SK-N-SH treated with all-trans-retinoic acid at 6 μM for 48 hours (cell line): ENCODE measurements around the gene ARMH3.

Experiments
- ATAC-seq: fragments of 200-7000 bp; cut with Tn5 transposase; 3 replicates; pipeline ENCODE4 v1.9.1; 2020; ENCODE audit warnings: mild to moderate bottlenecking, moderate library complexity
- ARNTL ChIP-seq: fragments of 450-650 bp; formaldehyde crosslinking; IDR thresholded peaks from 2 replicates; pipeline ENCODE4 v1.5.0; 2020; ENCODE audit warnings: low read depth, mild to moderate bottlenecking, moderate library complexity, borderline replicate concordance
- BACH2 ChIP-seq: fragments of 250-450 bp; sonication (Bioruptor Pico); IDR thresholded peaks from 2 replicates; pipeline ENCODE4 v1.9.0; 2021; ENCODE audit warnings: mild to moderate bottlenecking, borderline replicate concordance
- CREB5 ChIP-seq: fragments of 250-450 bp; sonication (Bioruptor Pico); IDR thresholded peaks from 2 replicates; pipeline ENCODE4 v1.5.1; 2020; ENCODE audit warnings: low read depth, mild to moderate bottlenecking, moderate library complexity
- CSDC2 ChIP-seq: fragments of 250-450 bp; sonication (Bioruptor Pico); IDR thresholded peaks from 2 replicates; pipeline ENCODE4 v1.5.0; 2020; ENCODE audit warnings: mild to moderate bottlenecking, moderate library complexity
- CSRNP3 ChIP-seq: fragments of 250-450 bp; sonication (Bioruptor Pico); IDR thresholded peaks from 2 replicates; pipeline ENCODE4 v1.5.1; 2021; ENCODE audit warnings: mild to moderate bottlenecking, moderate library complexity
- GLIS3 ChIP-seq: fragments of 250-450 bp; sonication (Bioruptor Pico); IDR thresholded peaks from 2 replicates; pipeline ENCODE4 v1.5.0; 2020; ENCODE audit warnings: mild to moderate bottlenecking, moderate library complexity
- ISL1 ChIP-seq: fragments of 250-450 bp; sonication (Bioruptor Pico); IDR thresholded peaks from 2 replicates; pipeline ENCODE4 v2.1.2; 2022; ENCODE audit warnings: mild to moderate bottlenecking, moderate library complexity
- OSR1 ChIP-seq: fragments of 250-450 bp; sonication (Bioruptor Pico); IDR thresholded peaks from 2 replicates; pipeline ENCODE4 v1.8.0; 2022; ENCODE audit warnings: moderate library complexity, mild to moderate bottlenecking, inconsistent platforms
- POU6F1 ChIP-seq: fragments of 250-450 bp; sonication (Bioruptor Pico); IDR thresholded peaks from 2 replicates; pipeline ENCODE4 v1.8.0; 2021; ENCODE audit warnings: low read depth, mild to moderate bottlenecking, moderate library complexity, borderline replicate concordance
- PPARA ChIP-seq: fragments of 250-450 bp; sonication (Bioruptor Pico); IDR thresholded peaks from 2 replicates; pipeline ENCODE4 v1.5.0; 2020; ENCODE audit warnings: mild to moderate bottlenecking, borderline replicate concordance
- RARB ChIP-seq: fragments of 250-450 bp; sonication (Bioruptor Pico); IDR thresholded peaks from 2 replicates; pipeline ENCODE4 v1.8.0; 2021; ENCODE audit warnings: mild to moderate bottlenecking, moderate library complexity
- SNAI2 ChIP-seq: fragments of 250-450 bp; sonication (Bioruptor Pico); IDR thresholded peaks from 2 replicates; pipeline ENCODE4 v1.5.0; 2020; ENCODE audit warnings: mild to moderate bottlenecking, moderate library complexity
- TCF4 ChIP-seq: fragments of 250-450 bp; sonication (Bioruptor Pico); IDR thresholded peaks from 2 replicates; pipeline ENCODE4 v1.8.0; 2021; ENCODE audit warnings: mild to moderate bottlenecking, moderate library complexity, borderline replicate concordance
- TOX ChIP-seq: fragments of 250-450 bp; sonication (Bioruptor Pico); IDR thresholded peaks from 2 replicates; pipeline ENCODE4 v1.8.0; 2021; ENCODE audit warnings: mild to moderate bottlenecking, moderate library complexity, borderline replicate concordance
- ZC3H10 ChIP-seq: fragments of 250-450 bp; sonication (Bioruptor Pico); IDR thresholded peaks from 2 replicates; pipeline ENCODE4 v1.5.1; 2021; ENCODE audit warnings: mild to moderate bottlenecking, moderate library complexity
- ZFP3 ChIP-seq: fragments of 250-450 bp; sonication (Bioruptor Pico); IDR thresholded peaks from 2 replicates; pipeline ENCODE4 v1.5.0; 2020; ENCODE audit warnings: mild to moderate bottlenecking, moderate library complexity
- ZFP30 ChIP-seq: fragments of 450-650 bp; formaldehyde crosslinking; IDR thresholded peaks from 2 replicates; pipeline ENCODE4 v1.5.0; 2022; ENCODE audit warnings: mild to moderate bottlenecking, moderate library complexity
- ZNF565 ChIP-seq: fragments of 450-650 bp; formaldehyde crosslinking; conservative IDR thresholded peaks from 2 replicates; pipeline ENCODE4 v1.5.0; 2020; ENCODE audit warnings: low read depth, mild to moderate bottlenecking, moderate library complexity
- ZNF70 ChIP-seq: fragments of 450-650 bp; formaldehyde crosslinking; IDR thresholded peaks from 2 replicates; pipeline ENCODE4 v1.5.0; 2020; ENCODE audit warnings: mild to moderate bottlenecking, moderate library complexity
- ZNF8 ChIP-seq: fragments of 450-650 bp; formaldehyde crosslinking; IDR thresholded peaks from 2 replicates; pipeline ENCODE4 v1.5.0; 2020; ENCODE audit warnings: mild to moderate bottlenecking, moderate library complexity
- TF ChIP-seq, protein P1 (sequence below): fragments of 250-450 bp; sonication (Bioruptor Pico); IDR thresholded peaks from 2 replicates; pipeline ENCODE4 v1.8.0; 2020; ENCODE audit warnings: mild to moderate bottlenecking, moderate library complexity, borderline replicate concordance
- TF ChIP-seq, protein P2 (sequence below): fragments of 250-450 bp; sonication (Bioruptor Pico); IDR thresholded peaks from 2 replicates; pipeline ENCODE4 v1.5.0; 2020; ENCODE audit warnings: mild to moderate bottlenecking, moderate library complexity

Gene ARMH3

GRCh38 chr10:101827919-101828600 lies 227.9 kb downstream of the ARMH3 start (continued):
- TF ChIP-seq, protein P1, sequence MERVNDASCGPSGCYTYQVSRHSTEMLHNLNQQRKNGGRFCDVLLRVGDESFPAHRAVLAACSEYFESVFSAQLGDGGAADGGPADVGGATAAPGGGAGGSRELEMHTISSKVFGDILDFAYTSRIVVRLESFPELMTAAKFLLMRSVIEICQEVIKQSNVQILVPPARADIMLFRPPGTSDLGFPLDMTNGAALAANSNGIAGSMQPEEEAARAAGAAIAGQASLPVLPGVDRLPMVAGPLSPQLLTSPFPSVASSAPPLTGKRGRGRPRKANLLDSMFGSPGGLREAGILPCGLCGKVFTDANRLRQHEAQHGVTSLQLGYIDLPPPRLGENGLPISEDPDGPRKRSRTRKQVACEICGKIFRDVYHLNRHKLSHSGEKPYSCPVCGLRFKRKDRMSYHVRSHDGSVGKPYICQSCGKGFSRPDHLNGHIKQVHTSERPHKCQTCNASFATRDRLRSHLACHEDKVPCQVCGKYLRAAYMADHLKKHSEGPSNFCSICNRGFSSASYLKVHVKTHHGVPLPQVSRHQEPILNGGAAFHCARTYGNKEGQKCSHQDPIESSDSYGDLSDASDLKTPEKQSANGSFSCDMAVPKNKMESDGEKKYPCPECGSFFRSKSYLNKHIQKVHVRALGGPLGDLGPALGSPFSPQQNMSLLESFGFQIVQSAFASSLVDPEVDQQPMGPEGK (CRISPR knock-in tag), result no peak
- TF ChIP-seq CREB5 (CRISPR knock-in tag) (no peak), ISL1 (no peak), RARB (no peak), OSR1 (CRISPR knock-in tag) (no peak), ZC3H10 (CRISPR knock-in tag) (no peak)

- no peak for TF ChIP-seq BACH2 (CRISPR knock-in tag)
- TF ChIP-seq ISL1, result no peak
- no peak for TF ChIP-seq ZC3H10 (CRISPR knock-in tag)
- TF ChIP-seq ARNTL (CRISPR knock-in tag), result no peak
- no peak for TF ChIP-seq TOX
- no peak for TF ChIP-seq CSRNP3 (CRISPR knock-in tag)
- no peak for TF ChIP-seq ZNF565
- no peak for TF ChIP-seq PPARA (CRISPR knock-in tag)
- no peak for TF ChIP-seq CSDC2 (CRISPR knock-in tag)
- no peak for TF ChIP-seq ZNF8 (CRISPR knock-in tag)
- no peak for TF ChIP-seq POU6F1 (CRISPR knock-in tag)
- TF ChIP-seq SNAI2 (CRISPR knock-in tag), result no peak
- TF ChIP-seq CREB5 (CRISPR knock-in tag), result no peak
- no peak for TF ChIP-seq GLIS3
- no peak for TF ChIP-seq ZFP3 (CRISPR knock-in tag)
- no peak for ATAC-seq
These were observed 229.0 kb downstream of the ARMH3 start for GRCh38 chr10:101826852-101827434.

GRCh38 chr10:101824736-101825135 lies 231.2 kb downstream of the ARMH3 start:
- no peak for ATAC-seq
- TF ChIP-seq ZNF565 (no peak), BACH2 (CRISPR knock-in tag) (no peak), SNAI2 (CRISPR knock-in tag) (no peak), ZFP3 (CRISPR knock-in tag) (no peak), CSRNP3 (CRISPR knock-in tag) (no peak), TCF4 (CRISPR knock-in tag) (no peak), ZNF70 (CRISPR knock-in tag) (no peak), ZFP30 (CRISPR knock-in tag) (no peak), TOX (no peak), ZNF8 (CRISPR knock-in tag) (no peak), ISL1 (no peak), ARNTL (CRISPR knock-in tag) (no peak), CSDC2 (CRISPR knock-in tag) (no peak)
- TF ChIP-seq, protein P1 (CRISPR knock-in tag), result no peak
- TF ChIP-seq, protein P2, sequence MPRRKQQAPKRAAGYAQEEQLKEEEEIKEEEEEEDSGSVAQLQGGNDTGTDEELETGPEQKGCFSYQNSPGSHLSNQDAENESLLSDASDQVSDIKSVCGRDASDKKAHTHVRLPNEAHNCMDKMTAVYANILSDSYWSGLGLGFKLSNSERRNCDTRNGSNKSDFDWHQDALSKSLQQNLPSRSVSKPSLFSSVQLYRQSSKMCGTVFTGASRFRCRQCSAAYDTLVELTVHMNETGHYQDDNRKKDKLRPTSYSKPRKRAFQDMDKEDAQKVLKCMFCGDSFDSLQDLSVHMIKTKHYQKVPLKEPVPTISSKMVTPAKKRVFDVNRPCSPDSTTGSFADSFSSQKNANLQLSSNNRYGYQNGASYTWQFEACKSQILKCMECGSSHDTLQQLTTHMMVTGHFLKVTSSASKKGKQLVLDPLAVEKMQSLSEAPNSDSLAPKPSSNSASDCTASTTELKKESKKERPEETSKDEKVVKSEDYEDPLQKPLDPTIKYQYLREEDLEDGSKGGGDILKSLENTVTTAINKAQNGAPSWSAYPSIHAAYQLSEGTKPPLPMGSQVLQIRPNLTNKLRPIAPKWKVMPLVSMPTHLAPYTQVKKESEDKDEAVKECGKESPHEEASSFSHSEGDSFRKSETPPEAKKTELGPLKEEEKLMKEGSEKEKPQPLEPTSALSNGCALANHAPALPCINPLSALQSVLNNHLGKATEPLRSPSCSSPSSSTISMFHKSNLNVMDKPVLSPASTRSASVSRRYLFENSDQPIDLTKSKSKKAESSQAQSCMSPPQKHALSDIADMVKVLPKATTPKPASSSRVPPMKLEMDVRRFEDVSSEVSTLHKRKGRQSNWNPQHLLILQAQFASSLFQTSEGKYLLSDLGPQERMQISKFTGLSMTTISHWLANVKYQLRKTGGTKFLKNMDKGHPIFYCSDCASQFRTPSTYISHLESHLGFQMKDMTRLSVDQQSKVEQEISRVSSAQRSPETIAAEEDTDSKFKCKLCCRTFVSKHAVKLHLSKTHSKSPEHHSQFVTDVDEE (CRISPR knock-in tag), result no peak
